Psoas muscle (tissue), 8 donors: ENCODE results near the gene TRIM72. TPM values are rescaled to one million over a fixed set of nuclear protein-coding genes. Genes with fewer than 3 reads are reported as not detected.
"Not testable (repeated sequence)": the region's sequence is repeated elsewhere in the genome, so short reads cannot be mapped to it uniquely, and the experiment has no call there.

Experiments
- ATAC-seq, 4 donors: fragments of 200-7000 bp; cut with Tn5 transposase; one replicate each; pipeline ENCODE4 v1.9.1; 2020; ENCODE audit warnings: moderate library complexity in 3 of 4, mild to moderate bottlenecking in 2 of 4
- DNase-seq, 2 donors: peaks; one replicate each; pipeline ENCODE4 v3.0.0-alpha.2; 2020
- H3K27ac ChIP-seq: fragments of 200-600 bp; one replicate; pipeline ENCODE4 v1.8.0; 2022
- H3K27me3 ChIP-seq, 3 donors: fragments of 200-600 bp in 1 of 3; one replicate each; pipeline versions ENCODE4 v1.6.1 to v1.8.0; 2013 to 2022; ENCODE audit warnings: low read length in 2 of 3, mild to moderate bottlenecking in 2 of 3, moderate library complexity in 1 of 3; ENCODE audit not compliant: insufficient read depth in 3 of 3
- H3K36me3 ChIP-seq, 2 donors: fragments of 200-600 bp in 1 of 2; one replicate each; pipeline versions ENCODE4 v1.6.1 to v1.8.0; 2013 to 2022; ENCODE audit warnings: low read depth in 1 of 2, mild to moderate bottlenecking in 1 of 2, moderate library complexity in 1 of 2; ENCODE audit not compliant: insufficient read depth in 1 of 2
- H3K4me1 ChIP-seq: fragments of 200-600 bp; one replicate; pipeline ENCODE4 v1.8.0; 2022
- H3K4me3 ChIP-seq: fragments of 200-600 bp; one replicate; pipeline ENCODE4 v1.8.0; 2022; ENCODE audit warnings: mild to moderate bottlenecking
- H3K9me3 ChIP-seq: fragments of 200-600 bp; one replicate; pipeline ENCODE4 v1.8.0; 2022
- WGBS, 3 donors: extraction: QIAGEN DNeasy Blood & Tissue Kit; methylation state at CpG; one replicate each; pipeline versions ENCODE4 v1.1.6 to v1.1.7; 2013; 5-methylcytosine and 5-hydroxymethylcytosine counted together
- intact Hi-C, 2 donors: fragments of 100-400 bp; cut with DNase I; formaldehyde crosslinking; loops; one replicate each; pipeline versions ENCODE4 v1.11.0 to v1.14.2; 2022
- polyA plus RNA-seq, 3 donors: library from polyadenylated mRNA; stranded (reverse); fragments of 200-250 nt; gene quantifications; one replicate each; pipeline ENCODE4 v1.2.3, GENCODE V29; 2013
- total RNA-seq, 4 donors: library from RNA; stranded (reverse); fragmentation: NEBNext Ultra II Directional in 2 of 4; extraction: Animal tissue kit (Norgen Biotek cat#: 25700) in 2 of 4; gene quantifications; one replicate each; pipeline versions ENCODE4 v1.2.1 to v1.2.4, GENCODE V29; 2021 to 2023
- TF ChIP-seq, protein P1 (sequence below): fragments of 200-600 bp; IDR thresholded peaks from one replicate; pipeline ENCODE4 v1.8.0; 2022; ENCODE audit warnings: antibody characterized with exemption
- donor health status: healthy with polysubstance abuse.
- donor health status: DM: no; HTN: no; CAD: no; lungs with moderate emphysema.
- donor health status: Bipolar disorder and iron deficiency.
- donor health status: healthy.
- donor health status: DM: yes; HTN: yes; CAD: no.
- donor health status: DM: no; HTN: no; CAD: no.
- donor health status: DM: no; HTN: no; CAD: no.
- donor health status: DM: yes; HTN: yes; CAD: no.

Gene TRIM72
- total and polyA plus RNA-seq, 7 donors: 62.9 to 236 (median 155) TPM

DNA sequence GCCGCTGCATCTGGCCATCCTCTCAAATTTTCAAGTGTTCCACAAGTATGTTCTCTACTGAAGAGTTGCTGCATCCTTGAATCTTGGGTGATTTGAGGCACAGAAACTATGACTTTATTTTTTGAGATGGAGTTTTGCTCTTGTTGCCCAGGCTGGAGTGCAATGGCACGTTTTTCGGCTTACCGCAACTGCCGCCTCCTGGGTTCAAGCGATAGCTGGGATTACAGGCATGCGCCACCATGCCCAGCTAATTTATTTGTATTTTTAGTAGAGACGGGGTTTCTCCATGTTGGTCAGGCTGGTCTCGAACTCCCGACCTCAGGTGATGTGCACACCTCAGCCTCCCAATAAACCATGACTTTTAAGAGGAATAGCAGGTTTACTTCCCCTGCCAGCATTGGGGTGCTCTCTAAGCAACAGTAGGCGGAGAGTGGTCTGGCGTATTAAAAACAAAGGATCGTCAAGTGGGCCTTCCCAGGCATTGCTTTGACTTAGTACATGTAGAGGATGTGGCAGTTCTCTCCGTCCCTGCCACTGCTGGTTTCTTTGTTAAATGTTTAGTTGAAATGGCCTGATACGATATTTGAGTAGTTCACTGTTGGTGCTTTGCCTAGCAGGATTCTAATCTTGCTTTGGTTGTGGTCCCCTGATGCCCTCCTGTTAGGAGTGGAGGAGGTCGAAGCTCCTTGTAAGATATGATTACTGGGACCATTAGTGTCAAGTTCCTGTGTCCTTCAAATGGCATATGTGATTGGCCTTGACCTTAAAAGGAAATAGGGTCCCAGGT lies 20.9 kb upstream of the TRIM72 start:
- H3K9me3 ChIP-seq: no peaks in the 10 kb centered on the region
- ATAC-seq (no peak), DNase-seq (no peak)
- no peak overlapping the region for H3K27ac ChIP-seq
- no peaks in the 10 kb centered on the region for H3K27me3 ChIP-seq
- H3K36me3 ChIP-seq: peaks cover 33 to 98% of the 10 kb centered on the region in 2 donors
- no peak overlapping the region for H3K4me3 ChIP-seq
- intact Hi-C loops: no loop called here
- H3K4me1 ChIP-seq: no peaks in the 10 kb centered on the region
- whole genome bisulfite sequencing, 3 donors: 88 to 90% (median 89%) methylated on average over 16 of the region's 16 CpGs
- TF ChIP-seq, protein P1, sequence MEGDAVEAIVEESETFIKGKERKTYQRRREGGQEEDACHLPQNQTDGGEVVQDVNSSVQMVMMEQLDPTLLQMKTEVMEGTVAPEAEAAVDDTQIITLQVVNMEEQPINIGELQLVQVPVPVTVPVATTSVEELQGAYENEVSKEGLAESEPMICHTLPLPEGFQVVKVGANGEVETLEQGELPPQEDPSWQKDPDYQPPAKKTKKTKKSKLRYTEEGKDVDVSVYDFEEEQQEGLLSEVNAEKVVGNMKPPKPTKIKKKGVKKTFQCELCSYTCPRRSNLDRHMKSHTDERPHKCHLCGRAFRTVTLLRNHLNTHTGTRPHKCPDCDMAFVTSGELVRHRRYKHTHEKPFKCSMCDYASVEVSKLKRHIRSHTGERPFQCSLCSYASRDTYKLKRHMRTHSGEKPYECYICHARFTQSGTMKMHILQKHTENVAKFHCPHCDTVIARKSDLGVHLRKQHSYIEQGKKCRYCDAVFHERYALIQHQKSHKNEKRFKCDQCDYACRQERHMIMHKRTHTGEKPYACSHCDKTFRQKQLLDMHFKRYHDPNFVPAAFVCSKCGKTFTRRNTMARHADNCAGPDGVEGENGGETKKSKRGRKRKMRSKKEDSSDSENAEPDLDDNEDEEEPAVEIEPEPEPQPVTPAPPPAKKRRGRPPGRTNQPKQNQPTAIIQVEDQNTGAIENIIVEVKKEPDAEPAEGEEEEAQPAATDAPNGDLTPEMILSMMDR: no peak

DNA sequence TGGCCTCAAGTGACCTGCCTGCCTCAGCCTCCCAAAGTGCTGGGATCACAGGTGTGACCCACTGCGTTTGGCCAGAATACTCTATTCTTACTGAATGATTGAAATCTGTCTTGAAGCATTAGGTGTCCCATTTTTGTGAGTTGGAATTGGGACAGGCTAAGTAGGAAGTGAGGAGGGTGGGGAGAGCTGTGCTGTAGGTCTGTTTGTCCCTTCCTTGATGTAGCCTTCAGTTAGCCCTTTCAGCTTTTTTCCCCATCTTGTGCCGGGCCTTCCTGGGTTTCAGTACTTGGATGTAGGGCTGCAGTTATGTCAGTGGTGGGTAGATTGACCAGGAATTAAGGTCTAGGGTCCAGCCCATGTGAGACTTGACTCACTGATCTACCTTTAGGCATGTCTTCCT lies 20.0 kb upstream of the TRIM72 start:
- intact Hi-C loops: no loop called here
- DNase-seq: no peak
- H3K36me3 ChIP-seq: peaks cover 29 to 98% of the 10 kb centered on the region in 2 donors
- H3K4me3 ChIP-seq: no peak overlapping the region
- H3K27ac ChIP-seq: no peak overlapping the region
- TF ChIP-seq, protein P1: no peak
- no peaks in the 10 kb centered on the region for H3K4me1 ChIP-seq
- no peak for ATAC-seq
- 77 to 83% (median 78%) methylated on average over 2 of the region's 2 CpGs for WGBS, 3 donors
- no peaks in the 10 kb centered on the region for H3K27me3 ChIP-seq
- no peaks in the 10 kb centered on the region for H3K9me3 ChIP-seq

DNA sequence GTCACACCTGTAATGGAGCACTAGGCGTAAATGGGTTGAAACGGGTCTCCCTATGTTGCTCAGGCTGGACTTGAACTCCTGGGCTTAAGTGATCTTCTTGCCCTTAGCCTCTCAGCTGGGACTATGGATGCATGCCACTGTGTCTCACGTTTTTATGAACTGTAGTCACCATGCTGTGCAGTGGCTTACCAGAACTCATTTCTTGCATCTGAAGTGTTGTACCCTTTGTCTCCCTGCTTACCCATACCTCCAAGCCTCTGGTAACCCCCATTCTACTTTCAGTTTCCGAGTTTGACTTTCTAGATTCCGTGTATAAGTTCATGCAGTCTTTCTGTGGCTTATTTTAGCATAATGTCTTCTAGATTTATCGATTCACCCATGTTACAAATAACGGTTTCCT lies 19.0 kb upstream of the TRIM72 start:
- WGBS, 3 donors: 75 to 87% (median 83%) methylated on average over 7 of the region's 7 CpGs
- Histone ChIP-seq H3K9me3 (no peaks in the 10 kb centered on the region), H3K4me1 (no peaks in the 10 kb centered on the region), H3K27ac (no peak overlapping the region), H3K4me3 (no peak overlapping the region), H3K36me3 (peaks cover 21 to 98% of the 10 kb centered on the region in 2 donors), H3K27me3 (no peaks in the 10 kb centered on the region)
- DNase-seq (no peak), ATAC-seq (no peak)
- TF ChIP-seq, protein P1: no peak
- intact Hi-C loops: no loop called here

DNA sequence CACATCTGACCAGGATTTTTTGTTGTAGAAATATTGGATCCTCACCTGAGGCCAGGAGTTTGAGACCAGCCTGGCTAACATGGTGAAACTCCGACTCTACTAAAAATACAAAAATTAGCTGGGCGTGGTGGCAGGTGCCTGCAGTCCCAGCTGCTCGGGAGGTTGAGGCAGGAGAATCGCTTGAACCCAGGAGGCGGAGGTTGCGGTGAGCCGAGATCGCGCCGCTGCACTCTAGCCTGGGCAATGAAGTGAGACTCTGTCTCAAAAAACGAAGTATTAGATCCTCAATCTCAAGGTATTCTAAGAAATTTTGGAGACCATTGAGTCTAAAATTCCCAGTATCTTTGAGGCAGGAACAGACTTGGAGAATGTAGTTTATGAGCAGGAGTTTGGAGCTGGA lies 18.1 kb upstream of the TRIM72 start:
- ATAC-seq, DNase-seq, H3K9me3 ChIP-seq, H3K27ac ChIP-seq, H3K4me1 ChIP-seq, H3K4me3 ChIP-seq, intact Hi-C loops, H3K27me3 ChIP-seq: not testable (repeated sequence)
- 95 to 98% (median 96%) methylated on average over 11 of the region's 11 CpGs for WGBS, 3 donors
- H3K36me3 ChIP-seq: peaks cover 16 to 92% of the 10 kb centered on the region in 2 donors

DNA sequence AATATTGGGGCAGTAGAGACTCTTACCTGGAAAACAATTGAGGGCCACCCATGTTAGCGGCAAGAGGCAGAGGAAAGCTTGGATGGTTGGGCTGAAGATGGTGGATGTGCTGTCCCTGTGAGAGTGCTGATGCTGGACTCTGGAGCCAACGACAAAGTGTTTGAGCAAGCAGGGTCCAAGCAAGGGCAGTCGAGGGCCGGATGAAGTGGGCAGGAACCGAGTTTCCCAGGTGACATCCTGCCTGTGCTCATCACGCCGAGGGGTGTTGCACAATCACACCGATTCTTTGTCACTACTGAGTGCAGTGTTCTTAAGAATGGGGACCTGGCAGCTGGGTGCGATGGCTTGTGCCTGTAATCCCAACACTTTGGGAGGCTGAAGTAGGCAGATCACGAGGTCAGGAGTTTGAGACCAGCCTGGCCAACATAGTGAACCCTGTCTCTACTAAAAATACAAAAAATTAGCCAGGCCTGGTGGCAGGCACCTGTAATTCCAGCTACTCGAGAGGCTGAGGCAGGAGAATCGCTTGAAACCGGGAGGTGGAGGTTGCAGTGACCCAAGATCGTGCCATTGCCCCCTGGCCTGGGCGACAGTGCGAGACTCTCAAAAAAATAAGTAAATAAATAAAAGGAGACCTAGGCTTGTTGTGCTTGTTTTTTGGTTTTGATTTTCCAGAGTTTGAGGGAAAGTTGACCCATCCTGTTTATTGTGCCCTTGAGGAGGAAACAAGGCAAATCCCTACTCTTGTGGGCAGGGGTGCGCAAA lies 17.4 kb upstream of the TRIM72 start:
- DNase-seq (no peak), ATAC-seq (peak in 2 of 4 donors; percentile 29 to 33)
- Histone ChIP-seq H3K4me1 (peaks cover 6% of the 10 kb centered on the region), H3K27me3 (no peaks in the 10 kb centered on the region), H3K36me3 (peaks cover 12 to 85% of the 10 kb centered on the region in 2 donors), H3K27ac (no peak overlapping the region), H3K9me3 (no peaks in the 10 kb centered on the region), H3K4me3 (no peak overlapping the region)
- TF ChIP-seq, protein P1: no peak
- intact Hi-C loops: no loop called here
- WGBS, 3 donors: 86 to 91% (median 88%) methylated on average over 17 of the region's 17 CpGs
